DLD1 (cell line): ENCODE results near the gene OSCAR.

Source experiments
- in situ Hi-C: cut with HindIII; loops from 2 replicates; pipeline ENCODE4 v1.10.0; 2017; ENCODE audit warnings: low sequenced_read_pairs

Gene OSCAR

DNA sequence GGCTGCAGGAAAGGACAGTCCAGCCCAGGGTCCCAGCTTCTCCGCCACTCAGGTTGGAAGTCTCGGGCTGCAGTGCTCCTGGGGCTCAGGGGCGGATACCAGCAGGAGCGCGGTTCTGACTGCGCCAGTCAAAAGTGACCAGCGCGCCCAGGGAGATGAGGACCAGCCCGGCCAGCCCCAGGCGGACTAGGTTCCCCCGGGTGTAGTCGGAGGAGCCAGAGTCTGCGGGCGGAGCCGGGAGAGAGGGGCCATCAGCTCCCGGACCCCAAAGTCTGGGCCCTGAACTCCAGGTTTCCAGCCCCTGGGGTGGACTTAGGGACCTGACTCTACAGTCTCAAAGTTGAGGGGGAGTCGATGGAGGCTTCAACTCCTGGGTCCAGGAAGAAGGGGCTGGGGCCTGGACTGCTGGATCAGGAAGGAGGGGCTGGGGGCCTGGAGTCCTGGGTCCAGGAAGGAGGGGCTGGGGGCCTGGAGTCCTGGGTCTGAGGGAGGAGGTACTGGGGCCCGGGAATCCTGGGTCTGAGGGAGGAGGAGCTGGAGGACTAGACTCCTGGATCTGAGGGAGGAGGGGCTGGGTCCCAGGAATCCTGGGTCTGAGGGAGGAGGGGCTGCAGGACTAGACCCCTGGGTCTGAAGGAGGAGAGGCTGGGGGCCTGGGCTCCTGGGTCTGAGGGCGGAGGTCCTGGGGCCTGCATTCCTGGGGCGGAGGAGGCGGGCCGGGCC is 5.3 kb downstream of the OSCAR start:
- in situ Hi-C loops: no loop called here

GRCh38 chr19:54094426-54095000 is 6.1 kb downstream of the OSCAR start:
- in situ Hi-C loops: no loop called here

- in situ Hi-C loops: no loop called here
Observed at GRCh38 chr19:54084410-54084809, 16.2 kb downstream of the OSCAR start.

GRCh38 chr19:54081032-54081431 is 19.6 kb downstream of the OSCAR start, which contains the start of gene TARM1:
Gene TARM1 (minus strand): TSS chr19:54081365. CDS start chr19:54081340, 25 bp downstream.
- in situ Hi-C loops: no loop called here

- in situ Hi-C loops: no loop called here
Observed at GRCh38 chr19:54077334-54077733, 23.3 kb downstream of the OSCAR start.

- in situ Hi-C loops: no loop called here
Observed at GRCh38 chr19:54074851-54075250, 25.8 kb downstream of the OSCAR start.

- in situ Hi-C loops: no loop called here
Observed at GRCh38 chr19:54073829-54074228, 26.8 kb downstream of the OSCAR start.

- in situ Hi-C loops: no loop called here
Observed at GRCh38 chr19:54069470-54069869, 31.1 kb downstream of the OSCAR start.

DNA sequence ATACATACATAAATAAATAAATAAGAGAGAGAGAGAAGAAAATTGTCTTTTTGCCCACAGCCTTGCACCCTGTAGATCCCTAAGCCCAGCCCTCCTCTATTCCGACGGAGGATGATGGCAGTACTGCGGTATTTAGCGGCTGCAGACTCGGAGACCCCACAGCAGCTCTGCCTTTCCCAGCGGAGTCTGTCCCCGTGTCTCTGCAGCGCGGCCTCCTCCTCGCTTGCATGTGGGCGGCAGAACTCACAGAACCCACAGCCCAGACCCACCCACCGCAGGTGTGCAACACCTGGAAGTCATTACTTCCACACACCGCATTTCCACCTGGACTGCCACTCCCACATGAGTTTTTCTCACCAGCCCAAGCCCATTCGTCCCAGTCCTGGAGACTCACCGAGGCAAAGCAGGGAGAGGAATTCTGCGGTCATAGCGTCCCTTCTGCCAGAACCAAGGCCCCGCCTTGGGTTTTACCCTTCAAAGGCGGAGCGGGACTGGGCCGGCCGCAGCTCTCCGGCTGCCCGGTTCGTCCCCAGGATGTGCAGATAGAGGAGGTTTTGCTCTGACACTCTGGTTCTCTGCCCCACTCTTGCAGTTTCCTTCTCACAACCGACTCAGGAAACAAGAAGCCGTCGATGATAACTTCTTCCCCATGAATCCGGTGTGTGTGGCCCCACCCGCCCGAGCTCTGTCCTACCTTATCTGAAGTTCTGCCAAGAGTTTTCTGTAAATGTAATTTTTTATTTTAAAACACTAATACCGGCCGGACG is 37.1 kb downstream of the OSCAR start, which contains the start of gene VSTM1:
TSS of gene VSTM1 (minus strand) at position 548 of the 767 bp plus-strand sequence. CDS start at position 428, 120 bp downstream.
- in situ Hi-C loops: no loop called here

DNA sequence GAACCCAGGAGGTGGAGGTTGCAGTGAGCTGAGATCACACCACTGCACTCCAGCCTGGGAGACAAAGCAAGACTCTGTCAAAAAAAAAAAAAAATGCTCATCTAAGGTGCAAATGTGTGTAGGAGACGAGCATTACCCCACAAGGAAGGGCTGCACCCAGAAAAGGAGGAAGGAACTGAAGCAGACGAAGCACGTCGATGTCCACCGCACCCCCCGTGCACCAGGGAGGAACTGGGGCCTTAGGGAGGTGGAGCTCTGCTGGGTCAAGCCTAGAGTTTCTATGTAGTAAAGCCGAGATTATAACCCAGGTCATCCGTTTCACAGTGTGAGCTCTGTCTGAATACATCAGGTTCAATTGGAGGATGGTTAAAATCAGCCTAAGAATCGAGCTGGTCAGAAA is 38.0 kb downstream of the OSCAR start:
- in situ Hi-C loops: no loop called here

DNA sequence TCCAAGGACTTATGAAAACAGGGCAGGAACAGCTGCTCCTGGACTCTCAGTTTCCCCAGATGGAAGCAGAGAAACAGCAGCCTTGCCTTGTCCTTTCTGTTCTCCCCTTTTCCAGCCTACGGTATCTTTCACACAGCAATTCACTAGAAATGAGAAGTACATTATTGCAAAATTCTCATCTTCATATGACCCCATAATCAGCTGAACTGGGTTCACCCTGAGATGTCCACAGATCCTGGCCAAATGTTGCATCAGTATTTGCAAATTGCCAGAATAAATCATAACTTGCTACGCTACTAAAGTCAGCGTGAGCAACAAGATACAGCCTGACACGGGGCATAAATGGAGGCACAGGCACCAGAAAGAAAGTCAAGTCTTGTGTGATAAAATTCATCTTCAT is 53.0 kb downstream of the OSCAR start:
- in situ Hi-C loops: loop anchor here (25.0 kb wide), 2 partner anchors 110 to 185 kb away; partner anchors contain the start of gene MYADM

DNA sequence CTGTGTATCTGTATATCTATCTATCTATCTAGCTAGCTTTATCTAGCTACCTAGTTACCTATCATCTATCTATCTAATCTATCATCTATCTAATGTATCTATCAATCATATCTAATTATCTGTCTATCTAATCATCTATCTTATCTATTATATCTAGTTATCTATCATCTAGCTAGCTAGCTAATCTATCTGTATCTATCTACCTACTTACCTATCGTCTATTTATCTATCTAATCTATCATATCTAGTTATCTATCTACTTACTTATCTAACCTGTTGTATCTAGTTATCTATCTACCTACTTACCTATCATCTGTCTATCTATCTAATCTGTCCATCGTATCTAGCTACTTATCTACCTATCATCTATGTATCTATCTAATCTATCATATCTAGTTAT is 54.8 kb downstream of the OSCAR start:
- in situ Hi-C loops: loop anchor here (25.0 kb wide), 2 partner anchors 108 to 183 kb away; partner anchors contain the start of gene MYADM
